HG03135 (cell line): Measurements from ENCODE around the gene MRPL10.
A peak's percentile ranks its signal among the peaks of the same experiment; 100 is the strongest.

ENCODE experiments used
- ATAC-seq: cut with Tn5 transposase; IDR thresholded peaks from one replicate; pipeline ENCODE4 v1.9.1; 2021; ENCODE audit warnings: mild to moderate bottlenecking, moderate library complexity; ENCODE audit not compliant: unreplicated experiment

The MRPL10 gene

GRCh38 chr17:47831003-47831933, at the start of gene MRPL10, which contains the start of gene LRRC46:
Gene MRPL10 (minus strand): TSS chr17:47831541. CDS start chr17:47831511, 30 bp downstream.
Gene LRRC46 (plus strand): TSS chr17:47831670. CDS start chr17:47831990, 320 bp downstream.
- ATAC-seq, result peak; percentile 74

DNA sequence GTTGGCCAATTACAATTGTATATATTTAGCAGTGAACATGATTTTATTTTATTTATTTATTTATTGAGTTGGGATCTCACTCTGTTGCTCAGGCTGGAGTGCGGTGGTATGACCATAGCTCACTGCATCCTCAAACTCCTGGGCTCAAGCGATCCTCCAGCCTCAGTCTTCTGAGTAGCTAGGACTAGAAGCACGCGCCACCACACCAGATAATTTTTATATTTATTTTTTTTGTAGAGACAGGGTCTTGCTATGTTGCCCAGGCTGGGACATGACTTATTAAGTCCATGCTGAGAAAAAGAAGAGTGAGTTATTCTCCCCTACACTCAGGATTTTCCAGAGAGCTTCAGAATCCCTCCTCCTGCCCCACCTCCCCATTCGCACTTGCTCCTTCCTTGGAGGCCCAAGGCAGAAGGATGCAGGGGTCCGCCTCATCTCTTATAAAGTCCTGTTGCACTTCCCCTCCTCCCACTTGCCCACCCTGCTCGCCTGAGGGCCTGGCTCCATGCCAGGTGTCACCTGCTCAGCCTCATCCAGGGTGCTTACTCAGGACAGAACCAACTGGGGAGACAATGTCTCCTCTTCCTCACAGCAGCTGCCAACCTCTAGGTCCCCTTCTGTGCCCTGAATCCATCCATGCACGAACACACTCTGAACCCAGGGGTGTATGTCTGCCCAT, 48.6 kb upstream of the MRPL10 start:
- ATAC-seq, result no peak

- ATAC-seq, result no peak
Observed at GRCh38 chr17:47879028-47879585, 47.8 kb upstream of the MRPL10 start.

- no peak for ATAC-seq
Observed at GRCh38 chr17:47878203-47879027, 47.1 kb upstream of the MRPL10 start.

GRCh38 chr17:47877368-47878034, 46.2 kb upstream of the MRPL10 start:
- ATAC-seq, result no peak

DNA sequence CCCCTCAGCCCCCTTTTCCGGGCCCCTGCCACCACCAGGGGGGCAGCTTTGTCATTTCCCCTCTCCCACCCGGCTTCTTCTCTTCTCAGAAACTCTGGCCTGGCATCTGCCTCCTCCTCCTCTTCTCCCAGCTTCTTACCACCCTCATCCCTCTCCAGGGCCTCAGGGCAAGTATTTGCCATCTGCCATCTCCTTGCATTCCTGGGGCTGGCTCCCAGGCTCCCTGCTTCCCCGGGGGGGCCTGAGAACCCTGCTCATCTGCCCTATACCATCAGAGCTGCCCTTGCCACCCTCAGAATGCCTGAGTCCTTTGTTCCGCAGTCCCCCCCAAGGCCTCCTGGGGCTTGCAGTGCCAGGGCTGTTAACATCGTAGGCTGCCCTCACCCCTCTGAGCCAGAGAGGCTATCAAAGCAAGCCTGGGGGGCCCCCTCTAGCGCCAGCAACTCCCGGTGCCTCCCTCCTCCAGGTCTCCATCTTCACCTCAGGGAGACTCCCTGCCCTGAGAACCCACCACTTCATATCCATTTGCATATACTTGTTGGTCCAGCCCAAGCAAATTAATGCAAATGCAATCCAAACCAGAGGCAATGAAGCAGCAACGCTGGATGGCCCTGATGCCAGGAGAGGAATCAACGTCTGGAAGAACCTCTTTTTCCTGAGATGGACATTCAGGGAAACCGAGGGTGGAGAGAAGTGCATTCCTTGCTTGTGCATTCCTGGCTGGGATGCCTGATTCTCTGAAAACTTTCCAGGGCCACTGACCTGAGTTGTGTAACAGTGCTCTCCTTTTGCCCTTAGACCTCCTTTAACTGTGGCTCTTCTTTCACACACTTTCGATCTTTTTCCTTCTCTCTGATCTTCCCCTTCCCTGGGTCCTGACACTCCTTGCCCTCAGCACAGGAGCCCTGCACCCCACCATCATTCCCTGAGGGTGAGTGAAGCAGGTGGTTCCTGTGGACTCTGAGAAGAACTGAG, 44.0 kb upstream of the MRPL10 start:
- no peak for ATAC-seq

GRCh38 chr17:47873200-47874090, 42.1 kb upstream of the MRPL10 start:
- no peak for ATAC-seq

GRCh38 chr17:47872651-47873161, 41.4 kb upstream of the MRPL10 start:
- no peak for ATAC-seq

DNA sequence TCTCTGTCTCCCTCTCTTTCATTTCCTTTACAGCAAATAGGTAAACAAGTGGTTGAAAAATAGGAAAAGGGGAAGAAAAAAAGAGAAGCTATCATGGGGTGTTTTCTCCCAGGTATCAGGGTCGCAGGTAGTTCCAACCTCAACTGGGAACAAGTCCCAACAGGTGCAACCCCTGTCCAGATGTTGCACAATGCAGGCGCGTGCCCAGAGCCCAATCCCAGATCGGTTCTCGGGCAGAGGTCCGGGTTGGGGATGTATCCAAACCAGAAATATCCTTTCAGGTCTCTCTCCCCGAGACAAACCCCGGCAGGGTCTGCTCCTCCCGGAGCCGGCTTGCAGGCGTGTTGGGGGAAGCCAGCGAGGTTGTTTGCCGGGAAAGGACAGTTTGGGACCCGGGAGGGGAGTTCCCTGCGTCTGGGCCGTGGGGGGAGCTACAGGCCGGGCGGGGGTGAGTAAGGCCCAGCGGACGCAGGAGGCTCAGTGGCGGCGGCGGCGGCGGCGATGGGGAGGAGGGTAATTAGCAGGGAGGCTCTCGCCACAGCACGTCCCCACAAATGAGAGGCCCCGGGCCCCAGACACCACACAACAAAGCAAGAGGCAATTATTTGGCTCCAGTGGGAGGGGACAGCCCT, 40.8 kb upstream of the MRPL10 start:
- no peak for ATAC-seq

DNA sequence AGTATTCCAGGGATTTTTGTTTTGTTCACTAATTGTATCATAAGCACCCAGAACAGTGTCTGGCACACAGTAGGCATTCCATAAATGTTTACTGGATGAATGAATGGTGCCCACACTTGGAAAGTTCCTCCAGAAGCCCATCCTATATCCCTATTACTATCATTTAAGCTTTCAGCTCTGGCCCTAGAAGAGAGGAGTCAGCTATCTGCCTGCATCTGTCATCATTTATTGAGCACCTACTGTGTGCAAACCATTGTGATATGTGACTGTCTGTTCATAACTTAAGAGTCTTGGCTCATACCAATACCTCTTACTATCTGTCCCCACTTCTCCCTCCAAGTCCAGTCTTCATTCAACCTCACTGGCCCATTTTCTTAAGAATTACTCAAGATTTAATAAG, 39.7 kb upstream of the MRPL10 start:
- no peak for ATAC-seq

- ATAC-seq, result no peak
Observed at GRCh38 chr17:47870056-47870455, 38.7 kb upstream of the MRPL10 start.

DNA sequence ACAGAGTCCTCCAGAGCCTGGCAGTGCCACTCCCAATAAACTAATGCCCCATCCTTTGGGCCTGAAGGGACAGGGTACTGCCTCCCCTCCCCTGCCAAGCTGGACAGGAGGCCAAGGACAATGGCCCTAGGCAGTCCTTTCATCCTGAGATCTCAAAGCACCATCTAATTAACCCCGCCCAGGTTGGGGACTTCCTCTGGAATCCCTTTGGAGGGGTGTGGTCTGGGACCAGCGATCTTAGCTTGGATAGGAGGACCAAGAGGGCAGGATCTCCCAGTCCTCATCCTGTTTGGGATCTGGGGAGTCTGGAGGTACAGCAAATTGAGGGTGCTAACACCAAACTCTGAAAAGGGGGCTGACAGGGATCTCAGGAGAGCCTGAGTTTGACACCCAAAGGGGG, 37.8 kb upstream of the MRPL10 start:
- ATAC-seq, result no peak

- ATAC-seq, result no peak
Observed at GRCh38 chr17:47867813-47868533, 36.6 kb upstream of the MRPL10 start.

DNA sequence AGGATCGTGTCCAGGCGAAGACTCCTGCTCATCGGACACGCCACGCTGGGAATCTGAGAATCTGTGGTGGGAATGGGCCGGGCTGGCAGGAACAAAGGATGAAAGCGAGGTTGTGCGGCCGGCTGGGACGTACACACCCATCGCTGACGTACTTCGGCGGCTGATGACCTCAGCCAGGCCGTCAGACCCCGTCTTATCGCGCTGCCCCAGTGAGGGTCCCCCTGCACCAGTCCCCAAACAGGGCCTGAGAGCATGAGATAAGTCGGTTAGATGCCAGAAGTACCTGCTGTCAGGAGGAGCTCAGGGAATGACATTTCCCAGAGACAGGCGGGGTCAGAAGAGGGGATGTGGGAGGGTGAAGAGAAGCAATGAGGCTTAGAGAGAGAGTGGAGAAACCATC, 35.6 kb upstream of the MRPL10 start:
- ATAC-seq, result no peak

DNA sequence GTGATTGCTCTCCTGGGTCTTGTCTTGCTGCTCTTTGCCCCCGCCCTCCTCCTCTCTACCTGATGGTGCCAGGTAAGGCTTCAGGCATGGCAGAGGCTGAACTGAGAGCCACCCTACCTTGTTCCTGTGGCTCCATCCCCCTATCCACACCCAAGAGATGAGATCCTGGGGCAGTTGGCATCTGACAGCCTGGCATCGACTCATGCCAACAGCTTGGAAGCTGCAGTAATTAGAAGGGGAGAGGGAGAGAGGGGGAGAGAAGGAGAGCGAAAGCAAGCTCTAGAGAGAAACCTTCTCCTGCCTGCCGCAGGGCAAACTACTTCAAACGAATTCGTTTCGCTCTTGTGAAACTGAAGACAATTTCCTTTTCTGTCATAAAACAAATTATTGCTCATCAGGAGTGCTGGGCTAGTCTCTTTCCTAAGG, 33.5 kb upstream of the MRPL10 start:
- ATAC-seq, result no peak

DNA sequence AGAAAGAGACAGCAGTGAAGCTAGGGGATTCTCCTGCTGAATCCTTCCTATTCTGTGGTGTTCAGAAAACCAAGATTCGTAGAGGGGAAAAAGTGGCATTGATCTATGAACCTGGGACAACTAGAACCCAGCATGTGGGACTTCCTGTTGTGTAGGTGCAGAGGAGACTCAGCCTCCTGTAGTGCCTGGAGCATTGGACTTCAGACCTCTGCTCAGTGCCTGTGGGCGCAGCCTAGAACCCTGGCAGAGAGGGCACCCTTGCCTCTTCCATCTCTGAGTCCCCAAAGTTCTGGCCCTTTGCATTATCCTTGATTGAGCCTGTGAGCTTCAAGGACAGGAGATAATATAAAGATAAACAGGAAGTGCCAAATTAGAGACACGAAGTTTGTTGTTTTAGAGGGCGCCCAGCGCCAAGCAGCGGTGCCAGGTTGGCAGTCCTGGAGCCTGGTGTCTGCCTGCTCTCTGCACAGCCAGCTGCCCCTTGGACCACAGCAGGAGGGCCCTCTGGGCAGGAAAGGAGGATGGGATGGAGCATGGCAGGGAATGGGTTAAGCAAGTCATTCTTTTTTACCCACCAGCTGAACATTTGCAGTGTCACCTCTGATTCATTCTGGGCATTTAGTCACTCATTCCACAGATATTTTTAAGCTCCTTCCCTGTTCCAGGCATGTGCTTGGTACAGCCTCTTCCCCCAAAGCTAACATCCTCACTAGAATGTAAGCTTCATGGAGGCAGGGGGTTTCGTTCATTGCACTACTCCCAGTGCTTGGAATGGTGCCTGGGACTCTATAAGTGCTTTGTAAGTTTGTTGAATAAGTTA, 31.5 kb upstream of the MRPL10 start:
- ATAC-seq, result no peak
